HepG2 (cell line): Measurements from ENCODE around the gene MAP2K3. TPM values are rescaled to one million over a fixed set of nuclear protein-coding genes. Genes with fewer than 3 reads are reported as not detected.

Experiments used
- ATAC-seq: fragments of 200-7000 bp; cut with Tn5 transposase; 3 replicates; pipeline ENCODE4 v1.9.1; 2020; ENCODE audit warnings: mild to moderate bottlenecking, moderate library complexity
- BruUV-seq: library from RNA; stranded (reverse); fragments of 400-500 nt; replicated peaks from 2 replicates; lab custom pipeline; 2021; lab: Mats Ljungman, UMichigan
- CTCF ChIA-PET: fragments of 300-600 bp; formaldehyde crosslinking; extraction: SDS; loops from one replicate; lab custom pipeline; 2021; ENCODE audit warnings: low total read pairs, inconsistent platforms, low intra/inter-chr PET ratio; lab: Yijun Ruan, JAX
- POLR2A ChIA-PET: fragments of 350-600 bp; sonication (Branson Sonifier 250); formaldehyde crosslinking; loops from one replicate; lab custom pipeline; 2020; ENCODE audit warnings: antibody characterized with exemption, inconsistent platforms; lab: Yijun Ruan, JAX
- DNase-seq: peaks from one replicate; pipeline ENCODE4 v3.0.0-alpha.2; 2015; ENCODE audit warnings: low spot score
- FAIRE-seq: peaks from 3 replicates; lab custom pipeline; 2011; peaks lifted over from hg19 to GRCh38; lab: Jason Lieb, UNC
- H2AFZ ChIP-seq: one replicate; pipeline ENCODE4 v1.6.1; 2011; ENCODE audit warnings: low read length, inconsistent platforms
- H3K27ac ChIP-seq: fragments of 300-600 bp; 3 replicates; pipeline ENCODE4 v1.8.0; 2011; ENCODE audit warnings: mixed run types, mild to moderate bottlenecking, mixed read lengths, low read length, inconsistent platforms; ENCODE audit not compliant: insufficient read depth; ENCODE audit errors: extremely low read length
- H3K27me3 ChIP-seq, 2 experiments: fragments of 200-600 bp in 1 of 2; 2 replicates in 1 of 2; 3 replicates in 1 of 2; pipeline versions ENCODE4 v1.6.0 to v1.8.0; 2011; ENCODE audit warnings: low read length in 2 of 2, mild to moderate bottlenecking in 2 of 2, moderate library complexity in 2 of 2, inconsistent platforms in 1 of 2; ENCODE audit not compliant: insufficient read depth in 2 of 2, control insufficient read depth in 1 of 2
- H3K36me3 ChIP-seq, 2 experiments: fragments of 200-600 bp in 1 of 2; replicated peaks in 1 of 2; 2 replicates in 1 of 2; 3 replicates in 1 of 2; pipeline versions ENCODE4 v1.5.1 to v1.8.0; 2011; ENCODE audit warnings: low read length in 2 of 2, inconsistent platforms in 1 of 2; ENCODE audit not compliant: insufficient read depth in 2 of 2, control insufficient read depth in 1 of 2
- H3K4me1 ChIP-seq: 2 replicates; pipeline ENCODE4 v1.5.1; 2012; ENCODE audit warnings: low read length, inconsistent platforms; ENCODE audit not compliant: insufficient read depth
- H3K4me2 ChIP-seq: 2 replicates; pipeline ENCODE4 v1.6.0; 2011; ENCODE audit warnings: low read depth, low read length, inconsistent platforms
- H3K4me3 ChIP-seq, 3 experiments: fragments of 200-600 bp in 1 of 3; sonication (generic), shearing (Covaris generic) in 1 of 3; replicated peaks in 1 of 3; 2 replicates each; pipeline ENCODE4 v1.5.1; 2011 to 2016; ENCODE audit warnings: low read length in 3 of 3, inconsistent platforms in 2 of 3, low read depth in 2 of 3, mild to moderate bottlenecking in 2 of 3, control low read depth in 1 of 3, mixed read lengths in 1 of 3; ENCODE audit not compliant: insufficient read depth in 1 of 3
- H3K79me2 ChIP-seq: one replicate; pipeline ENCODE4 v1.6.1; 2011; ENCODE audit warnings: low read length, inconsistent platforms; ENCODE audit not compliant: insufficient read depth
- H3K9ac ChIP-seq: 2 replicates; pipeline ENCODE4 v1.6.0; 2011; ENCODE audit warnings: mild to moderate bottlenecking, low read depth, low read length, inconsistent platforms; ENCODE audit not compliant: insufficient read depth
- H3K9me3 ChIP-seq: 2 replicates; pipeline ENCODE4 v1.5.1; 2012; ENCODE audit warnings: mild to moderate bottlenecking, low read length
- H4K20me1 ChIP-seq: 2 replicates; pipeline ENCODE4 v1.6.0; 2011; ENCODE audit warnings: inconsistent platforms, mild to moderate bottlenecking, low read length, moderate library complexity; ENCODE audit not compliant: insufficient read depth
- CREB1 ChIP-seq, 2 experiments: fragments of 450-650 bp in 1 of 2; IDR thresholded peaks; 2 replicates each; pipeline ENCODE4 v1.6.1; 2016 to 2017; ENCODE audit warnings: control low read depth in 1 of 2, mild to moderate bottlenecking in 1 of 2, missing compliant biosample characterization in 1 of 2, missing genetic modification characterization in 1 of 2
- MAFK ChIP-seq, 2 experiments: IDR thresholded peaks in 1 of 2; conservative IDR thresholded peaks in 1 of 2; 2 replicates each; pipeline ENCODE4 v1.6.1; 2011; ENCODE audit warnings: improper control_type of control experiment in 2 of 2, low read length in 2 of 2
- MEIS2 ChIP-seq: sonication (generic); formaldehyde crosslinking; IDR thresholded peaks from 2 replicates; pipeline ENCODE4 v1.9.0; 2021; ENCODE audit warnings: mild to moderate bottlenecking, missing genetic modification reagents
- RARG ChIP-seq: sonication (generic); formaldehyde crosslinking; IDR thresholded peaks from 2 replicates; pipeline ENCODE4 v1.4.0; 2020; ENCODE audit warnings: low read depth, mild to moderate bottlenecking, missing genetic modification reagents
- YEATS4 ChIP-seq: sonication (generic); formaldehyde crosslinking; IDR thresholded peaks from 2 replicates; pipeline ENCODE4 v1.4.0; 2020; ENCODE audit warnings: missing genetic modification reagents, borderline replicate concordance
- ZIK1 ChIP-seq: sonication (generic); formaldehyde crosslinking; IDR thresholded peaks from 2 replicates; pipeline ENCODE4 v1.5.0; 2020; ENCODE audit warnings: mild to moderate bottlenecking, low read depth, missing genetic modification reagents, borderline replicate concordance
- ZNF34 ChIP-seq: sonication (generic); formaldehyde crosslinking; IDR thresholded peaks from 2 replicates; pipeline ENCODE4 v1.4.0; 2020; ENCODE audit warnings: mild to moderate bottlenecking, missing genetic modification reagents, borderline replicate concordance
- ZNF441 ChIP-seq: sonication (generic); formaldehyde crosslinking; IDR thresholded peaks from 2 replicates; pipeline ENCODE4 v1.7.0; 2021; ENCODE audit warnings: missing genetic modification reagents, borderline replicate concordance
- WGBS: methylation state at CpG from one replicate; pipeline ENCODE4 v1.1.6; 2017; ENCODE audit warnings: low lambda C conversion rate; 5-methylcytosine and 5-hydroxymethylcytosine counted together
- in situ Hi-C: cut with HindIII; loops from 2 replicates; pipeline ENCODE4 v1.10.0; 2017; ENCODE audit warnings: low pct_unique_long_range_greater_than_20kb; ENCODE audit not compliant: extremely low pct_ligation_motif_present
- intact Hi-C: fragments of 100-400 bp; cut with micrococcal nuclease; formaldehyde crosslinking; loops from one replicate; pipeline ENCODE4 v1.10.0; 2022; ENCODE audit not compliant: unreplicated experiment
- polyA plus RNA-seq, 8 experiments: library from polyadenylated mRNA; depleted of rRNA in 3 of 8; stranded (reverse) in 7 of 8; unstranded in 1 of 8; fragments of >200 nt; fragmentation: Illumina TruSeq in 4 of 8; extraction: Trizol in 4 of 8; gene quantifications; 2 replicates each; pipeline versions ENCODE4 v1.2.1 to v1.2.3, GENCODE V29; 2011 to 2016; ENCODE audit warnings: low read depth in 4 of 8, missing spikeins in 1 of 8, mixed read lengths in 1 of 8; ENCODE audit not compliant: insufficient read depth in 1 of 8
- total RNA-seq, 5 experiments: library from RNA; depleted of rRNA; stranded (reverse); fragments of >200 nt; fragmentation: Illumina TruSeq; extraction: Trizol; gene quantifications; 2 replicates each; pipeline ENCODE4 v1.2.3, GENCODE V29; 2016; ENCODE audit warnings: low read depth in 1 of 5
- TF ChIP-seq, protein P1 (sequence below): sonication (generic); formaldehyde crosslinking; IDR thresholded peaks from 2 replicates; pipeline ENCODE4 v1.4.0; 2020; ENCODE audit warnings: missing genetic modification reagents
- TF ChIP-seq, protein P2 (sequence below): sonication (generic); formaldehyde crosslinking; IDR thresholded peaks from 2 replicates; pipeline ENCODE4 v1.5.0; 2020; ENCODE audit warnings: mild to moderate bottlenecking, missing genetic modification reagents, borderline replicate concordance

MAP2K3 gene
- total and polyA plus RNA-seq, 2 of the 13 experiments (the other 11 are each of a cell fraction or from before 2014, with no cell fraction given): 20.5 to 27.4 TPM

- H3K9me3 ChIP-seq: no peaks in the 10 kb centered on the region
- no peak overlapping the region for H2AFZ ChIP-seq
- BruUV-seq: TSS peak; percentile 0
- no CpG with 5 or more reads among the region's 18 CpGs for WGBS
- ATAC-seq: peak; percentile 71
- ChIA-PET POLR2A (interaction anchor here (1.4 to 4.1 kb wide), 4 partner anchors 13 to 246 kb away, joined by 3 to 56 read pairs (median 18); partner anchors contain the start of genes TMEM11 and USP22), CTCF (no interaction called here)
- in situ Hi-C loops (loop anchor here (10.0 kb wide), 2 partner anchors 163 to 167 kb away; partner anchors contain the start of gene DHRS7B), intact Hi-C loops (loop anchor here (5.0 to 10.0 kb wide), 2 partner anchors 36 to 243 kb away; partner anchors contain the start of genes NATD1 and USP22)
- peak; percentile 97 for DNase-seq
- H3K27ac ChIP-seq: peak overlapping the region; percentile 90
- H4K20me1 ChIP-seq: peaks cover 22% of the 10 kb centered on the region
- FAIRE-seq: peak; percentile 91
- peaks cover 7 to 9% of the 10 kb centered on the region in 2 experiments for H3K36me3 ChIP-seq
- H3K4me2 ChIP-seq: peak overlapping the region; percentile 93
- peaks cover 41% of the 10 kb centered on the region for H3K4me1 ChIP-seq
- peaks cover 72% of the 10 kb centered on the region for H3K79me2 ChIP-seq
- peak overlapping the region; percentile 90 for H3K9ac ChIP-seq
- H3K27me3 ChIP-seq: peaks cover 0 to 6% of the 10 kb centered on the region in 2 experiments; a peak in 4 of 5 replicates
- H3K4me3 ChIP-seq: peak overlapping the region; percentile 61 to 95 (median 82)
- TF ChIP-seq CREB1 (IDR thresholded peaks at IDR 0.05) (peak; percentile 82), CREB1 (CRISPR knock-in tag; IDR thresholded peaks at IDR 0.05) (peak; percentile 89; the same call in 1 of the 2 replicates), YEATS4 (CRISPR knock-in tag) (peak; percentile 73; the same call in 1 of the 2 replicates), ZNF441 (CRISPR knock-in tag) (no peak), MAFK (conservative IDR thresholded peaks at IDR 0.05 in 1 of 2, IDR thresholded peaks at IDR 0.05 in 1 of 2; ENCODE audit: low read length in 2 of 2) (peak; percentile 44 to 73), ZNF34 (CRISPR knock-in tag) (no peak; the same call in 1 of the 2 replicates), MEIS2 (CRISPR knock-in tag) (peak; percentile 54), ZIK1 (CRISPR knock-in tag) (0 out of 2 replicates have a peak, but pooled peaks have one; percentile 50), RARG (CRISPR knock-in tag) (no peak)
- TF ChIP-seq, protein P1, sequence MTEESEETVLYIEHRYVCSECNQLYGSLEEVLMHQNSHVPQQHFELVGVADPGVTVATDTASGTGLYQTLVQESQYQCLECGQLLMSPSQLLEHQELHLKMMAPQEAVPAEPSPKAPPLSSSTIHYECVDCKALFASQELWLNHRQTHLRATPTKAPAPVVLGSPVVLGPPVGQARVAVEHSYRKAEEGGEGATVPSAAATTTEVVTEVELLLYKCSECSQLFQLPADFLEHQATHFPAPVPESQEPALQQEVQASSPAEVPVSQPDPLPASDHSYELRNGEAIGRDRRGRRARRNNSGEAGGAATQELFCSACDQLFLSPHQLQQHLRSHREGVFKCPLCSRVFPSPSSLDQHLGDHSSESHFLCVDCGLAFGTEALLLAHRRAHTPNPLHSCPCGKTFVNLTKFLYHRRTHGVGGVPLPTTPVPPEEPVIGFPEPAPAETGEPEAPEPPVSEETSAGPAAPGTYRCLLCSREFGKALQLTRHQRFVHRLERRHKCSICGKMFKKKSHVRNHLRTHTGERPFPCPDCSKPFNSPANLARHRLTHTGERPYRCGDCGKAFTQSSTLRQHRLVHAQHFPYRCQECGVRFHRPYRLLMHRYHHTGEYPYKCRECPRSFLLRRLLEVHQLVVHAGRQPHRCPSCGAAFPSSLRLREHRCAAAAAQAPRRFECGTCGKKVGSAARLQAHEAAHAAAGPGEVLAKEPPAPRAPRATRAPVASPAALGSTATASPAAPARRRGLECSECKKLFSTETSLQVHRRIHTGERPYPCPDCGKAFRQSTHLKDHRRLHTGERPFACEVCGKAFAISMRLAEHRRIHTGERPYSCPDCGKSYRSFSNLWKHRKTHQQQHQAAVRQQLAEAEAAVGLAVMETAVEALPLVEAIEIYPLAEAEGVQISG (CRISPR knock-in tag): peak; percentile 39; the same call in 1 of the 2 replicates
- TF ChIP-seq, protein P2, sequence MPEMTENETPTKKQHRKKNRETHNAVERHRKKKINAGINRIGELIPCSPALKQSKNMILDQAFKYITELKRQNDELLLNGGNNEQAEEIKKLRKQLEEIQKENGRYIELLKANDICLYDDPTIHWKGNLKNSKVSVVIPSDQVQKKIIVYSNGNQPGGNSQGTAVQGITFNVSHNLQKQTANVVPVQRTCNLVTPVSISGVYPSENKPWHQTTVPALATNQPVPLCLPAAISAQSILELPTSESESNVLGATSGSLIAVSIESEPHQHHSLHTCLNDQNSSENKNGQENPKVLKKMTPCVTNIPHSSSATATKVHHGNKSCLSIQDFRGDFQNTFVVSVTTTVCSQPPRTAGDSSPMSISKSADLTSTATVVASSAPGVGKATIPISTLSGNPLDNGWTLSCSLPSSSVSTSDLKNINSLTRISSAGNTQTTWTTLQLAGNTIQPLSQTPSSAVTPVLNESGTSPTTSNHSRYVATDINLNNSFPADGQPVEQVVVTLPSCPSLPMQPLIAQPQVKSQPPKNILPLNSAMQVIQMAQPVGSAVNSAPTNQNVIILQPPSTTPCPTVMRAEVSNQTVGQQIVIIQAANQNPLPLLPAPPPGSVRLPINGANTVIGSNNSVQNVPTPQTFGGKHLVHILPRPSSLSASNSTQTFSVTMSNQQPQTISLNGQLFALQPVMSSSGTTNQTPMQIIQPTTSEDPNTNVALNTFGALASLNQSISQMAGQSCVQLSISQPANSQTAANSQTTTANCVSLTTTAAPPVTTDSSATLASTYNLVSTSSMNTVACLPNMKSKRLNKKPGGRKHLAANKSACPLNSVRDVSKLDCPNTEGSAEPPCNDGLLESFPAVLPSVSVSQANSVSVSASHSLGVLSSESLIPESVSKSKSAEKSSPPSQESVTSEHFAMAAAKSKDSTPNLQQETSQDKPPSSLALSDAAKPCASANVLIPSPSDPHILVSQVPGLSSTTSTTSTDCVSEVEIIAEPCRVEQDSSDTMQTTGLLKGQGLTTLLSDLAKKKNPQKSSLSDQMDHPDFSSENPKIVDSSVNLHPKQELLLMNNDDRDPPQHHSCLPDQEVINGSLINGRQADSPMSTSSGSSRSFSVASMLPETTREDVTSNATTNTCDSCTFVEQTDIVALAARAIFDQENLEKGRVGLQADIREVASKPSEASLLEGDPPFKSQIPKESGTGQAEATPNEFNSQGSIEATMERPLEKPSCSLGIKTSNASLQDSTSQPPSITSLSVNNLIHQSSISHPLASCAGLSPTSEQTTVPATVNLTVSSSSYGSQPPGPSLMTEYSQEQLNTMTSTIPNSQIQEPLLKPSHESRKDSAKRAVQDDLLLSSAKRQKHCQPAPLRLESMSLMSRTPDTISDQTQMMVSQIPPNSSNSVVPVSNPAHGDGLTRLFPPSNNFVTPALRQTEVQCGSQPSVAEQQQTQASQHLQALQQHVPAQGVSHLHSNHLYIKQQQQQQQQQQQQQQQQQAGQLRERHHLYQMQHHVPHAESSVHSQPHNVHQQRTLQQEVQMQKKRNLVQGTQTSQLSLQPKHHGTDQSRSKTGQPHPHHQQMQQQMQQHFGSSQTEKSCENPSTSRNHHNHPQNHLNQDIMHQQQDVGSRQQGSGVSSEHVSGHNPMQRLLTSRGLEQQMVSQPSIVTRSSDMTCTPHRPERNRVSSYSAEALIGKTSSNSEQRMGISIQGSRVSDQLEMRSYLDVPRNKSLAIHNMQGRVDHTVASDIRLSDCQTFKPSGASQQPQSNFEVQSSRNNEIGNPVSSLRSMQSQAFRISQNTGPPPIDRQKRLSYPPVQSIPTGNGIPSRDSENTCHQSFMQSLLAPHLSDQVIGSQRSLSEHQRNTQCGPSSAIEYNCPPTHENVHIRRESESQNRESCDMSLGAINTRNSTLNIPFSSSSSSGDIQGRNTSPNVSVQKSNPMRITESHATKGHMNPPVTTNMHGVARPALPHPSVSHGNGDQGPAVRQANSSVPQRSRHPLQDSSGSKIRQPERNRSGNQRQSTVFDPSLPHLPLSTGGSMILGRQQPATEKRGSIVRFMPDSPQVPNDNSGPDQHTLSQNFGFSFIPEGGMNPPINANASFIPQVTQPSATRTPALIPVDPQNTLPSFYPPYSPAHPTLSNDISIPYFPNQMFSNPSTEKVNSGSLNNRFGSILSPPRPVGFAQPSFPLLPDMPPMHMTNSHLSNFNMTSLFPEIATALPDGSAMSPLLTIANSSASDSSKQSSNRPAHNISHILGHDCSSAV (CRISPR knock-in tag): no peak
Measured at GRCh38 chr17:21287703-21288449, 3.4 kb downstream of the MAP2K3 start.
